LHCN-M2 (cell line): Measurements from ENCODE around the gene SPACA4. TPM values are rescaled to one million over a fixed set of nuclear protein-coding genes. Genes with fewer than 3 reads are reported as not detected.
A peak's percentile ranks its signal among the peaks of the same experiment; 100 is the strongest.
"Not testable (repeated sequence)": the region's sequence is repeated elsewhere in the genome, so short reads cannot be mapped to it uniquely, and the experiment has no call there.

Source experiments
- DNase-seq: peaks from one replicate; pipeline ENCODE4 v3.0.0-alpha.2; 2012; ENCODE audit warnings: low read depth
- total RNA-seq: library from RNA; depleted of rRNA; stranded (reverse); fragments of >200 nt; gene quantifications from 2 replicates; pipeline ENCODE4 v1.2.3, GENCODE V29; 2014

Gene SPACA4
- total RNA-seq, 1 experiment from 2014 or later, result not detected

- no peak for DNase-seq
Observed at GRCh38 chr19:48618278-48618915, 11.9 kb downstream of the SPACA4 start.

- DNase-seq, result peak; percentile 100
Observed at GRCh38 chr19:48618916-48619691, 12.6 kb downstream of the SPACA4 start, which contains the start of the genes RPL18 and SPHK2. Gene RPL18 (minus strand): TSS chr19:48619178. CDS start chr19:48619143, 35 bp downstream. Gene SPHK2 (plus strand): TSS chr19:48619506. CDS start chr19:48620515, 1,009 bp downstream.

- DNase-seq, result peak; percentile 39
Observed at GRCh38 chr19:48619692-48620585, 13.4 kb downstream of the SPACA4 start.

- DNase-seq, result no peak
Observed at GRCh38 chr19:48623556-48624066, 17.1 kb downstream of the SPACA4 start.

- peak; percentile 96 for DNase-seq
Observed at GRCh38 chr19:48624067-48624594, 17.6 kb downstream of the SPACA4 start.

GRCh38 chr19:48624791-48625723 is 18.5 kb downstream of the SPACA4 start:
- no peak for DNase-seq

GRCh38 chr19:48625891-48626327 is 19.4 kb downstream of the SPACA4 start:
- no peak for DNase-seq

GRCh38 chr19:48627201-48627864 is 20.8 kb downstream of the SPACA4 start:
- peak; percentile 25 for DNase-seq

GRCh38 chr19:48627865-48628314 is 21.3 kb downstream of the SPACA4 start:
- DNase-seq, result no peak

GRCh38 chr19:48628486-48629296 is 22.1 kb downstream of the SPACA4 start:
- DNase-seq, result no peak

- no peak for DNase-seq
Observed at GRCh38 chr19:48629297-48629598, 22.7 kb downstream of the SPACA4 start.

GRCh38 chr19:48629599-48630295 is 23.2 kb downstream of the SPACA4 start:
- no peak for DNase-seq

GRCh38 chr19:48630296-48631063 is 23.9 kb downstream of the SPACA4 start:
- DNase-seq, result no peak

GRCh38 chr19:48631225-48631624 is 24.7 kb downstream of the SPACA4 start:
- peak; percentile 30 for DNase-seq

GRCh38 chr19:48632286-48632685 is 25.7 kb downstream of the SPACA4 start:
- not testable (repeated sequence) for DNase-seq

- DNase-seq, result peak; percentile 57
Observed at GRCh38 chr19:48632692-48633147, 26.2 kb downstream of the SPACA4 start.
